ENCODE results near the gene AUTS2. TPM values are rescaled to one million over a fixed set of nuclear protein-coding genes. Genes with fewer than 3 reads are reported as not detected.

AUTS2 gene
- total and polyA plus RNA-seq, 2 experiments from 2014 or later: 32.0 to 91.0 TPM

GRCh38 chr7:70266186-70266585, 667.9 kb downstream of the AUTS2 start (continued):
- TF ChIP-seq, protein P1, sequence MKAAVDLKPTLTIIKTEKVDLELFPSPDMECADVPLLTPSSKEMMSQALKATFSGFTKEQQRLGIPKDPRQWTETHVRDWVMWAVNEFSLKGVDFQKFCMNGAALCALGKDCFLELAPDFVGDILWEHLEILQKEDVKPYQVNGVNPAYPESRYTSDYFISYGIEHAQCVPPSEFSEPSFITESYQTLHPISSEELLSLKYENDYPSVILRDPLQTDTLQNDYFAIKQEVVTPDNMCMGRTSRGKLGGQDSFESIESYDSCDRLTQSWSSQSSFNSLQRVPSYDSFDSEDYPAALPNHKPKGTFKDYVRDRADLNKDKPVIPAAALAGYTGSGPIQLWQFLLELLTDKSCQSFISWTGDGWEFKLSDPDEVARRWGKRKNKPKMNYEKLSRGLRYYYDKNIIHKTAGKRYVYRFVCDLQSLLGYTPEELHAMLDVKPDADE (IDR thresholded peaks at IDR 0.05): no peak
- TF ChIP-seq REST (IDR thresholded peaks at IDR 0.05; ENCODE audit: unreplicated experiment) (no peak), JUNB (IDR thresholded peaks at IDR 0.05; ENCODE audit: unreplicated experiment) (no peak), POLR2AphosphoS5 (IDR thresholded peaks at IDR 0.05; ENCODE audit: low read depth) (no peak), EZH2 (IDR thresholded peaks at IDR 0.05; ENCODE audit: low read depth, unreplicated experiment) (no peak), CTCF (conservative IDR thresholded peaks at IDR 0.05; ENCODE audit: low read depth in 2 of 2) (no peak), STAT1 (IDR thresholded peaks at IDR 0.05; ENCODE audit: unreplicated experiment) (no peak), ZNF114 (CRISPR knock-in tag; IDR thresholded peaks at IDR 0.05) (no peak), NANOG (IDR thresholded peaks at IDR 0.05; ENCODE audit: borderline replicate concordance) (no peak), EZH2phosphoT487 (IDR thresholded peaks at IDR 0.05; ENCODE audit: unreplicated experiment) (no peak), ZNF331 (CRISPR knock-in tag; IDR thresholded peaks at IDR 0.05; ENCODE audit: low read depth) (no peak)

DNA sequence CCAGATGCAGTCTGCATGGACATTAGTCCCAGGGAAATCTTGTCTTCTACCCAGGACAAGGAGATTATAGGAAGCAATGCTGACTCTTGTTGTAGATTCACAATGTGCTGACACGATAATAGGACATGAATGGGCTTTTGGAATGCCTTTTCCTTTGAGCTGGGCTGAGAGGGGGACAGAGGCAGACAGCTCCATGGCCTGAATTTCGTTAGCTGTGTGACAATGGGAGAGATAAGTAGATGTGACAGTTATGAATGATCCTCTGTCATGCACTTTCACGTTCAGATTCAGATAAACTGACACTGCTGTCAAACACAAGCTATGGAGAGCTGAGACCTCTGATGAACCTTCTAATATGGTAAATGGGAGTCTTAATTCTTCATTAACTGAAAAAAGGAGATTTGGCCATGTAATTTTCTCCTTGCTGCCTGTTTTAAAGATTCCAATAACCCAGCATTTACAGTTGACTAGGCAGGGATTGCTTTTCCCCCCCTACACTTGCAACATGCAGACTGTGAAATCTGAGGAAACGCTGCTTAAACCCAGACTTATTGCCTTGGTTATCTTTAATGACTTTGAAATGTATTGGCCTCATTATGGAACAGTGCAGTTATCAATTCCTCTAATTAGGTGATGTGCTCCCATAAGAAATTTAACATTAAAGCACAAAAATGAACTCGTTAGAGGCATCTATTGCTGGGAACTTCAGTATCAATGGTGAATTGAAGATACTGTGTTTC, 669.3 kb downstream of the AUTS2 start:
- Histone ChIP-seq H3K79me2 (replicated peaks; ENCODE audit: insufficient read depth) (no peaks in the 10 kb centered on the region), H2AFZ (no peak overlapping the region), H3K4me1 (ENCODE audit: insufficient read depth) (peaks cover 27% of the 10 kb centered on the region), H3F3A (replicated peaks; ENCODE audit: low read depth) (no peaks in the 10 kb centered on the region), H3K36me3 (ENCODE audit: insufficient read depth) (no peaks in the 10 kb centered on the region), H3K4me3 (no peak overlapping the region), H4K20me1 (replicated peaks; ENCODE audit: insufficient read depth) (no peaks in the 10 kb centered on the region; the same call in 1 of the 2 replicates), H3K27ac (ENCODE audit: low read depth) (no peak overlapping the region), H3K4me2 (no peak overlapping the region), H3K9me2 (ENCODE audit: insufficient read depth) (no peaks in the 10 kb centered on the region), H3K27me3 (ENCODE audit: insufficient read depth) (no peaks in the 10 kb centered on the region)
- TF ChIP-seq JUNB (IDR thresholded peaks at IDR 0.05; ENCODE audit: unreplicated experiment): no peak
- Mint-ChIP-seq H3K36me3 (ENCODE audit: low read depth) (no peaks in the 10 kb centered on the region), H3K4me3 (no peak overlapping the region), H3K27me3 (ENCODE audit: insufficient read depth, low read depth, poor library complexity) (peaks cover 2% of the 10 kb centered on the region), H3K4me1 (peaks cover 29% of the 10 kb centered on the region), H3K9me3 (no peaks in the 10 kb centered on the region), H3K27ac (no peak overlapping the region)
- ATAC-seq (no peak), DNase-seq (ENCODE audit: low spot score) (no peak)

Data from GM23338 (cell line).